K562 (cell line): ENCODE results near the gene MVB12B. TPM values are rescaled to one million over a fixed set of nuclear protein-coding genes. Genes with fewer than 3 reads are reported as not detected.

Experiments
- ATAC-seq: fragments of 200-7000 bp; cut with Tn5 transposase; 3 replicates; pipeline ENCODE4 v1.9.1; 2020; ENCODE audit warnings: moderate library complexity
- BruUV-seq: library from RNA; stranded (reverse); fragments of 400-500 nt; replicated peaks from 2 replicates; lab custom pipeline; 2021; lab: Mats Ljungman, UMichigan
- CTCF ChIA-PET: fragments of 300-600 bp; formaldehyde crosslinking; extraction: SDS; loops from one replicate; lab custom pipeline; 2021; ENCODE audit warnings: low intra/inter-chr PET ratio; lab: Yijun Ruan, JAX
- POLR2A ChIA-PET: fragments of 300-600, 350-650 bp; sonication (Branson Sonifier 250); formaldehyde crosslinking; extraction: SDS; loops from one replicate; lab custom pipeline; 2021; ENCODE audit warnings: antibody characterized with exemption, inconsistent platforms; lab: Yijun Ruan, JAX
- DNase-seq, 4 experiments: peaks; one replicate each; pipeline versions ENCODE4 v3.0.0 to v3.0.0-alpha.2; 2011 to 2018; ENCODE audit warnings: low spot score in 3 of 4, mixed read lengths in 3 of 4; ENCODE audit errors: extremely low read depth in 1 of 4
- FAIRE-seq: peaks from 2 replicates; lab custom pipeline; 2011; peaks lifted over from hg19 to GRCh38; lab: Jason Lieb, UNC
- H2AFZ ChIP-seq: 2 replicates; pipeline ENCODE4 v1.6.0; 2011; ENCODE audit warnings: low read depth, low read length, control low read depth, inconsistent platforms
- H3K27ac ChIP-seq: fragments of 200-600 bp; 3 replicates; pipeline ENCODE4 v1.8.0; 2011; ENCODE audit warnings: low read depth, mild to moderate bottlenecking, control low read depth, inconsistent platforms, low read length, moderate library complexity, mixed read lengths; ENCODE audit errors: extremely low read depth
- H3K27me3 ChIP-seq, 2 experiments: fragments of 300-600 bp in 1 of 2; 2 replicates in 1 of 2; 3 replicates in 1 of 2; pipeline versions ENCODE4 v1.6.0 to v1.8.0; 2011; ENCODE audit warnings: inconsistent platforms in 2 of 2, low read length in 2 of 2, mild to moderate bottlenecking in 1 of 2, mixed read lengths in 1 of 2, moderate library complexity in 1 of 2; ENCODE audit not compliant: control insufficient read depth in 2 of 2, insufficient read depth in 2 of 2
- H3K36me3 ChIP-seq: fragments of 300-600 bp; 3 replicates; pipeline ENCODE4 v1.8.0; 2011; ENCODE audit warnings: mild to moderate bottlenecking, low read length, inconsistent platforms; ENCODE audit not compliant: control insufficient read depth, insufficient read depth
- H3K4me1 ChIP-seq, 2 experiments: fragments of 200-600 bp in 1 of 2; replicated peaks in 1 of 2; 2 replicates in 1 of 2; 3 replicates in 1 of 2; pipeline versions ENCODE4 v1.5.1 to v1.8.0; 2011; ENCODE audit warnings: inconsistent platforms in 2 of 2, low read length in 2 of 2, mild to moderate bottlenecking in 1 of 2, mixed read lengths in 1 of 2, moderate library complexity in 1 of 2; ENCODE audit not compliant: control insufficient read depth in 2 of 2, insufficient read depth in 2 of 2
- H3K4me2 ChIP-seq: 2 replicates; pipeline ENCODE4 v1.6.1; 2011; ENCODE audit warnings: low read length, control low read depth, inconsistent platforms, mixed read lengths; ENCODE audit not compliant: insufficient read depth
- H3K4me3 ChIP-seq: fragments of 200-600 bp; sonication (generic), shearing (Covaris generic); 2 replicates; pipeline ENCODE4 v1.5.1; 2016; ENCODE audit warnings: control low read depth, inconsistent platforms
- H3K79me2 ChIP-seq: fragments of 200-600 bp; 3 replicates; pipeline ENCODE4 v1.8.0; 2011; ENCODE audit warnings: low read length, inconsistent platforms; ENCODE audit not compliant: control insufficient read depth, insufficient read depth
- H3K9ac ChIP-seq, 2 experiments: 2 replicates each; pipeline versions ENCODE4 v1.6.0 to v1.6.1; 2011; ENCODE audit warnings: low read depth in 2 of 2, low read length in 2 of 2, control low read depth in 1 of 2, inconsistent platforms in 1 of 2, mild to moderate bottlenecking in 1 of 2, mixed read lengths in 1 of 2; ENCODE audit not compliant: insufficient read depth in 1 of 2
- H3K9me1 ChIP-seq: one replicate; pipeline ENCODE4 v1.6.0; 2011; ENCODE audit warnings: inconsistent platforms, mild to moderate bottlenecking, low read length, moderate library complexity; ENCODE audit not compliant: control insufficient read depth, insufficient read depth
- H3K9me3 ChIP-seq: replicated peaks from 2 replicates; pipeline ENCODE4 v1.5.1; 2011; ENCODE audit warnings: low read depth, low read length, inconsistent platforms; ENCODE audit not compliant: control insufficient read depth, insufficient read depth
- H4K20me1 ChIP-seq: replicated peaks from 2 replicates; pipeline ENCODE4 v1.6.1; 2011; ENCODE audit warnings: low read length, inconsistent platforms, mixed read lengths; ENCODE audit not compliant: control insufficient read depth, insufficient read depth
- RBFOX2 ChIP-seq: fragments of 200-400 bp; formaldehyde crosslinking; IDR thresholded peaks from 2 replicates; pipeline ENCODE4 v1.6.1; 2017; ENCODE audit warnings: low read depth, mild to moderate bottlenecking, low read length, moderate library complexity
- TAF7 ChIP-seq: fragments of 450-650 bp; IDR thresholded peaks from 2 replicates; pipeline ENCODE4 v1.6.1; 2016; ENCODE audit warnings: missing genetic modification characterization, missing compliant biosample characterization
- ZNF408 ChIP-seq: fragments of 250-450 bp; sonication (Bioruptor Pico); IDR thresholded peaks from 2 replicates; pipeline ENCODE4 v1.4.0; 2020; ENCODE audit warnings: low read depth, mild to moderate bottlenecking, moderate library complexity
- WGBS: fragments of 100-300 bp; shearing (Covaris generic); methylation state at CpG from one replicate; pipeline ENCODE4 v1.1.6; 2016; ENCODE audit warnings: low coverage, mixed read lengths; ENCODE audit not compliant: insufficient coverage; ENCODE audit errors: missing lambda C conversion rate; 5-methylcytosine and 5-hydroxymethylcytosine counted together
- in situ Hi-C: fragments of 300-500 bp; cut with MboI; formaldehyde crosslinking; loops from 4 replicates; pipeline ENCODE4 v1.15.0; 2018; ENCODE audit warnings: inconsistent platforms, mixed read lengths
- intact Hi-C: fragments of 100-400 bp; cut with micrococcal nuclease; formaldehyde crosslinking; loops from 2 replicates; pipeline ENCODE4 v1.14.2; 2022
- polyA plus RNA-seq, 8 experiments: library from polyadenylated mRNA; depleted of rRNA in 4 of 8; stranded (reverse) in 5 of 8; unstranded in 3 of 8; fragments of >200 nt; fragmentation: Nextera tagmentation in 2 of 8; fragmentation: Illumina TruSeq in 1 of 8; extraction: Ambion mirVana in 2 of 8; extraction: Trizol in 1 of 8; gene quantifications; 2 replicates each; pipeline versions ENCODE4 v1.2.1 to v1.2.3, GENCODE V29; 2011 to 2014; ENCODE audit warnings: inconsistent platforms in 1 of 8, missing spikeins in 1 of 8
- total RNA-seq, 7 experiments: library from RNA; depleted of rRNA in 6 of 7; stranded (reverse); fragments of >200 nt in 6 of 7; fragmentation: Illumina TruSeq in 2 of 7; extraction: Trizol in 2 of 7; gene quantifications; 2 replicates each; pipeline versions ENCODE4 v1.2.1 to v1.2.3, GENCODE V29; 2011 to 2021; ENCODE audit warnings: low replicate concordance in 1 of 7
- TF ChIP-seq, protein P1 (sequence below): sonication (generic); formaldehyde crosslinking; IDR thresholded peaks from 2 replicates; pipeline ENCODE4 v1.8.1; 2022; ENCODE audit warnings: missing genetic modification reagents
- TF ChIP-seq, protein P2 (sequence below), 2 experiments: fragments of 450-650 bp; conservative IDR thresholded peaks; 2 replicates each; pipeline ENCODE4 v1.6.1; 2017; ENCODE audit warnings: mild to moderate bottlenecking in 2 of 2, moderate library complexity in 2 of 2
- TF ChIP-seq, protein P3 (sequence below): fragments of 200-600 bp; sonication (generic); IDR thresholded peaks from one replicate; pipeline ENCODE4 v1.6.1; 2012; ENCODE audit warnings: mild to moderate bottlenecking, low read depth, low read length, inconsistent platforms

MVB12B gene
- total and polyA plus RNA-seq, 9 of the 15 experiments (the other 6 are each of a cell fraction or from before 2014, with no cell fraction given), result not detected

DNA sequence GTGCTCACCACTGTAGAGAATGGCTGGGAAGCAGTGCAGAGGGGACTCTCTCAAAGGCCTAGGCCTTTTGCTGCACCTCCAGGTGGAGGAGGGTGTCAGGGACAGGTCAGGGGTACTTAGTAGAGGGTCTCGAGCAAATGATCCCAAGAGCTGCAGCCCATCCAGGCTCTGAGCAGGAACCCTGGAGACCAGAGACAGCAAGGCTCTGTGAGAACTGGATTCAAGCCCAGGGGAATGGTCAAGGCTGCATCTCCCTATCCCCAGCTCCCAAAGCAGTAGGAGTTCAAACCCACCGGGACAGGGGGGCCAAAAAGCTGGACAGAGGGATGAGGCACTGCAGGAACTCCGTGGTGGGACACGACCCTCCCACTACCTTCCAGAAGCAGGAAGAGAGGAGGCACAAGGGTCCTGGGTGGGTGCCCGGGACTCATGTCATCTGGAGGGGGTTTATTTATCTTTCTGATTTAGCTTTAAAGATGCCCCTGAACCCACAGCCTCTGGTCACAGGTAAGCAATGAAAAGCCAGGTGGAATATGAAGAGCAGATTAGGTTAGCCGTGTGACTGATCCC is 124.8 kb downstream of the MVB12B start (continued):
- TF ChIP-seq, protein P1, sequence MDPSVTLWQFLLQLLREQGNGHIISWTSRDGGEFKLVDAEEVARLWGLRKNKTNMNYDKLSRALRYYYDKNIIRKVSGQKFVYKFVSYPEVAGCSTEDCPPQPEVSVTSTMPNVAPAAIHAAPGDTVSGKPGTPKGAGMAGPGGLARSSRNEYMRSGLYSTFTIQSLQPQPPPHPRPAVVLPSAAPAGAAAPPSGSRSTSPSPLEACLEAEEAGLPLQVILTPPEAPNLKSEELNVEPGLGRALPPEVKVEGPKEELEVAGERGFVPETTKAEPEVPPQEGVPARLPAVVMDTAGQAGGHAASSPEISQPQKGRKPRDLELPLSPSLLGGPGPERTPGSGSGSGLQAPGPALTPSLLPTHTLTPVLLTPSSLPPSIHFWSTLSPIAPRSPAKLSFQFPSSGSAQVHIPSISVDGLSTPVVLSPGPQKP, result no peak
- TF ChIP-seq TAF7 (tag) (no peak), RBFOX2 (no peak), ZNF408 (CRISPR knock-in tag) (no peak)
- TF ChIP-seq, protein P2, sequence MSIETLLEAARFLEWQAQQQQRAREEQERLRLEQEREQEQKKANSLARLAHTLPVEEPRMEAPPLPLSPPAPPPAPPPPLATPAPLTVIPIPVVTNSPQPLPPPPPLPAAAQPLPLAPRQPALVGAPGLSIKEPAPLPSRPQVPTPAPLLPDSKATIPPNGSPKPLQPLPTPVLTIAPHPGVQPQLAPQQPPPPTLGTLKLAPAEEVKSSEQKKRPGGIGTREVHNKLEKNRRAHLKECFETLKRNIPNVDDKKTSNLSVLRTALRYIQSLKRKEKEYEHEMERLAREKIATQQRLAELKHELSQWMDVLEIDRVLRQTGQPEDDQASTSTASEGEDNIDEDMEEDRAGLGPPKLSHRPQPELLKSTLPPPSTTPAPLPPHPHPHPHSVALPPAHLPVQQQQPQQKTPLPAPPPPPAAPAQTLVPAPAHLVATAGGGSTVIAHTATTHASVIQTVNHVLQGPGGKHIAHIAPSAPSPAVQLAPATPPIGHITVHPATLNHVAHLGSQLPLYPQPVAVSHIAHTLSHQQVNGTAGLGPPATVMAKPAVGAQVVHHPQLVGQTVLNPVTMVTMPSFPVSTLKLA (conservative IDR thresholded peaks at IDR 0.05), result no peak
- TF ChIP-seq, all 486 proteins: peak for 0

DNA sequence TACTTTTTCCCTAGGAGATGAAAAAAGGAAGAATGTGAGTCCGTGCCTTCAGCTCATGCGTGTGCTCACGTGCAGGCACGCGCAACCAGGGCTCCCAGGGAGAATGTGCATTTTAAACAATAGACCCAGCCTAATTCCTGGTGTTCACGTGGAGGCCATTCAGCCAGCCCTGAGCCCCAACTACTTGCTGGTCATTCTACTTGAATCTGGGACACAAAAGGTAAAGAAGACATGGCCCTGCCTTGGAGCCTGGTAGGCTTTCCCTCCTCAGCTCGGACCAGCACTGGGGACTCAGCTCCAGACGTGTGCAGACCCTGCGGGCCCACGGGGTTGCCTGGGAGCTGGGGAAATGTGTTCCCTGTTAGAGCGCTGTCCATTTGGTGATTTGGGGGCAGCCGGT is 125.5 kb downstream of the MVB12B start:
- intact Hi-C loops (no loop called here), in situ Hi-C loops (no loop called here)
- ChIA-PET POLR2A (interaction anchor here (0.6 to 0.7 kb wide), 2 partner anchors 9 to 261 kb away, joined by 3 read pairs; no protein-coding TSS in a partner anchor), CTCF (no interaction called here)
- H3K9ac ChIP-seq, result no peak overlapping the region
- H3K4me1 ChIP-seq, result no peaks in the 10 kb centered on the region
- H3K4me2 ChIP-seq, result no peak overlapping the region
- H2AFZ ChIP-seq, result no peak overlapping the region
- no peak for ATAC-seq
- no peak for DNase-seq
- H3K27me3 ChIP-seq, result peaks cover 14 to 70% of the 10 kb centered on the region in 2 experiments
- H3K36me3 ChIP-seq, result no peaks in the 10 kb centered on the region
- BruUV-seq, result no TSS peak
- H3K79me2 ChIP-seq, result no peaks in the 10 kb centered on the region
- no peak for FAIRE-seq
- H3K27ac ChIP-seq, result no peak overlapping the region
- H3K9me1 ChIP-seq, result peaks cover 2% of the 10 kb centered on the region
- no peak overlapping the region for H3K4me3 ChIP-seq
- no peaks in the 10 kb centered on the region for H3K9me3 ChIP-seq
- WGBS, result under 1% methylated on average over 12 of the region's 12 CpGs
- 0 out of 2 replicates have a peak, but pooled peaks cover 3% of the 10 kb centered on the region for H4K20me1 ChIP-seq
- TF ChIP-seq, protein P3, sequence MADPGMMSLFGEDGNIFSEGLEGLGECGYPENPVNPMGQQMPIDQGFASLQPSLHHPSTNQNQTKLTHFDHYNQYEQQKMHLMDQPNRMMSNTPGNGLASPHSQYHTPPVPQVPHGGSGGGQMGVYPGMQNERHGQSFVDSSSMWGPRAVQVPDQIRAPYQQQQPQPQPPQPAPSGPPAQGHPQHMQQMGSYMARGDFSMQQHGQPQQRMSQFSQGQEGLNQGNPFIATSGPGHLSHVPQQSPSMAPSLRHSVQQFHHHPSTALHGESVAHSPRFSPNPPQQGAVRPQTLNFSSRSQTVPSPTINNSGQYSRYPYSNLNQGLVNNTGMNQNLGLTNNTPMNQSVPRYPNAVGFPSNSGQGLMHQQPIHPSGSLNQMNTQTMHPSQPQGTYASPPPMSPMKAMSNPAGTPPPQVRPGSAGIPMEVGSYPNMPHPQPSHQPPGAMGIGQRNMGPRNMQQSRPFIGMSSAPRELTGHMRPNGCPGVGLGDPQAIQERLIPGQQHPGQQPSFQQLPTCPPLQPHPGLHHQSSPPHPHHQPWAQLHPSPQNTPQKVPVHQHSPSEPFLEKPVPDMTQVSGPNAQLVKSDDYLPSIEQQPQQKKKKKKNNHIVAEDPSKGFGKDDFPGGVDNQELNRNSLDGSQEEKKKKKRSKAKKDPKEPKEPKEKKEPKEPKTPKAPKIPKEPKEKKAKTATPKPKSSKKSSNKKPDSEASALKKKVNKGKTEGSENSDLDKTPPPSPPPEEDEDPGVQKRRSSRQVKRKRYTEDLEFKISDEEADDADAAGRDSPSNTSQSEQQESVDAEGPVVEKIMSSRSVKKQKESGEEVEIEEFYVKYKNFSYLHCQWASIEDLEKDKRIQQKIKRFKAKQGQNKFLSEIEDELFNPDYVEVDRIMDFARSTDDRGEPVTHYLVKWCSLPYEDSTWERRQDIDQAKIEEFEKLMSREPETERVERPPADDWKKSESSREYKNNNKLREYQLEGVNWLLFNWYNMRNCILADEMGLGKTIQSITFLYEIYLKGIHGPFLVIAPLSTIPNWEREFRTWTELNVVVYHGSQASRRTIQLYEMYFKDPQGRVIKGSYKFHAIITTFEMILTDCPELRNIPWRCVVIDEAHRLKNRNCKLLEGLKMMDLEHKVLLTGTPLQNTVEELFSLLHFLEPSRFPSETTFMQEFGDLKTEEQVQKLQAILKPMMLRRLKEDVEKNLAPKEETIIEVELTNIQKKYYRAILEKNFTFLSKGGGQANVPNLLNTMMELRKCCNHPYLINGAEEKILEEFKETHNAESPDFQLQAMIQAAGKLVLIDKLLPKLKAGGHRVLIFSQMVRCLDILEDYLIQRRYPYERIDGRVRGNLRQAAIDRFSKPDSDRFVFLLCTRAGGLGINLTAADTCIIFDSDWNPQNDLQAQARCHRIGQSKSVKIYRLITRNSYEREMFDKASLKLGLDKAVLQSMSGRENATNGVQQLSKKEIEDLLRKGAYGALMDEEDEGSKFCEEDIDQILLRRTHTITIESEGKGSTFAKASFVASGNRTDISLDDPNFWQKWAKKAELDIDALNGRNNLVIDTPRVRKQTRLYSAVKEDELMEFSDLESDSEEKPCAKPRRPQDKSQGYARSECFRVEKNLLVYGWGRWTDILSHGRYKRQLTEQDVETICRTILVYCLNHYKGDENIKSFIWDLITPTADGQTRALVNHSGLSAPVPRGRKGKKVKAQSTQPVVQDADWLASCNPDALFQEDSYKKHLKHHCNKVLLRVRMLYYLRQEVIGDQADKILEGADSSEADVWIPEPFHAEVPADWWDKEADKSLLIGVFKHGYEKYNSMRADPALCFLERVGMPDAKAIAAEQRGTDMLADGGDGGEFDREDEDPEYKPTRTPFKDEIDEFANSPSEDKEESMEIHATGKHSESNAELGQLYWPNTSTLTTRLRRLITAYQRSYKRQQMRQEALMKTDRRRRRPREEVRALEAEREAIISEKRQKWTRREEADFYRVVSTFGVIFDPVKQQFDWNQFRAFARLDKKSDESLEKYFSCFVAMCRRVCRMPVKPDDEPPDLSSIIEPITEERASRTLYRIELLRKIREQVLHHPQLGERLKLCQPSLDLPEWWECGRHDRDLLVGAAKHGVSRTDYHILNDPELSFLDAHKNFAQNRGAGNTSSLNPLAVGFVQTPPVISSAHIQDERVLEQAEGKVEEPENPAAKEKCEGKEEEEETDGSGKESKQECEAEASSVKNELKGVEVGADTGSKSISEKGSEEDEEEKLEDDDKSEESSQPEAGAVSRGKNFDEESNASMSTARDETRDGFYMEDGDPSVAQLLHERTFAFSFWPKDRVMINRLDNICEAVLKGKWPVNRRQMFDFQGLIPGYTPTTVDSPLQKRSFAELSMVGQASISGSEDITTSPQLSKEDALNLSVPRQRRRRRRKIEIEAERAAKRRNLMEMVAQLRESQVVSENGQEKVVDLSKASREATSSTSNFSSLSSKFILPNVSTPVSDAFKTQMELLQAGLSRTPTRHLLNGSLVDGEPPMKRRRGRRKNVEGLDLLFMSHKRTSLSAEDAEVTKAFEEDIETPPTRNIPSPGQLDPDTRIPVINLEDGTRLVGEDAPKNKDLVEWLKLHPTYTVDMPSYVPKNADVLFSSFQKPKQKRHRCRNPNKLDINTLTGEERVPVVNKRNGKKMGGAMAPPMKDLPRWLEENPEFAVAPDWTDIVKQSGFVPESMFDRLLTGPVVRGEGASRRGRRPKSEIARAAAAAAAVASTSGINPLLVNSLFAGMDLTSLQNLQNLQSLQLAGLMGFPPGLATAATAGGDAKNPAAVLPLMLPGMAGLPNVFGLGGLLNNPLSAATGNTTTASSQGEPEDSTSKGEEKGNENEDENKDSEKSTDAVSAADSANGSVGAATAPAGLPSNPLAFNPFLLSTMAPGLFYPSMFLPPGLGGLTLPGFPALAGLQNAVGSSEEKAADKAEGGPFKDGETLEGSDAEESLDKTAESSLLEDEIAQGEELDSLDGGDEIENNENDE, result no peak
